Astrocyte (in vitro differentiated cells and primary cell): ENCODE measurements around the gene ME1.

Experiments
- CTCF ChIP-seq: IDR thresholded peaks from 2 replicates; pipeline ENCODE4 v1.5.1; 2011; ENCODE audit warnings: low read depth, mild to moderate bottlenecking, inconsistent platforms, low read length, moderate library complexity; ENCODE audit not compliant: insufficient read depth
- EZH2 ChIP-seq: IDR thresholded peaks from 2 replicates; pipeline ENCODE4 v1.6.1; 2012; ENCODE audit warnings: mild to moderate bottlenecking, low read length, inconsistent platforms; ENCODE audit not compliant: insufficient read depth

GRCh38 chr6:83309344-83309743 lies 121.5 kb downstream of the ME1 start:
- TF ChIP-seq EZH2, result no peak
- TF ChIP-seq CTCF, result no peak
